ENCODE results near the gene VWA5B1. TPM values are rescaled to one million over a fixed set of nuclear protein-coding genes. Genes with fewer than 3 reads are reported as not detected.

VWA5B1 gene
- total RNA-seq, 1 donor from 2014 or later = not detected

DNA sequence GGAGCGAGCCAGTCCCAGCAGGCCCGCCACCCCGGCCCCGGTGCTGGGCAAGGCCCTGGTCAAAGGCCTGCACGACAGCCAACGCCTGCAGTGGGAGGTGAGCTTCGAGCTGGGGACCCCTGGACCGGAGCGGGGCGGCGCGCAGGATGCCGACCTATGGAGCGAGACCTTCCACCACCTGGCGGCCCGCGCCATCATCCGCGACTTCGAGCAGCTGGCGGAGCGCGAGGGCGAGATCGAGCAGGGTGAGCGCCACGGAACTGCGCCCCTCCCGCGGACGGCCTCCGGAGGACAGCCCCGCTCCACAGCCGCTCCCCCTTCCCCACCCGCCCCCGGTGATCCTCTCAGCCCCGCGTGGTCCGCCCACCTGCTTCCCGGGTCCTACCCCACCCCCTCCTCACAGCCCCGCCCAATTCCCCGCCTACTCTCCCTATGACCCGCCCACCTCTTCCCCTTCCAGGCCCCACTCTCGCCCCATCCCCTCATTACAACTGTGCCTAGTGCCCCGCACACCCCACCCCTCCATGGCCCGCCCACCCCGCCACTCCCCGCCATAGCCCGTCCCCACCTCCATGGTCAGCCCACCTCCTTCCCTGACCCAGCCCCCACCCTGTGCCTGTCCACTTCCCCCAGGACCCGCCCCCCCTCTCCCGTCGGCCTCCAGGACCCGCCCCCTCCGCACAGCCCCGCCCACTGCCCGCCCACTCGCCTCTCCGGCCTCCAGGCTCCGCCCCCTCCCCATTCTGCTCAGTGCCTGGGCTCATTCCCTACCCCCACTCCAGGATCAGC is 52.7 kb downstream of the VWA5B1 start:
- peak overlapping the region; percentile 28 for H3K4me3 Mint-ChIP-seq
- ChIA-PET POLR2A (interaction anchor here (1.0 kb wide), 1 partner anchor 21 kb away, joined by 3 read pairs; no protein-coding TSS in a partner anchor), CTCF (no interaction called here)
- H3K4me1 Mint-ChIP-seq = peaks cover 11% of the 10 kb centered on the region
- peaks cover 6% of the 10 kb centered on the region for H3K9me3 Mint-ChIP-seq
- no peaks in the 10 kb centered on the region for H3K36me3 Mint-ChIP-seq (ENCODE audit: low read depth)
- H3K27ac Mint-ChIP-seq = no peak overlapping the region
- TF ChIP-seq, protein P1, sequence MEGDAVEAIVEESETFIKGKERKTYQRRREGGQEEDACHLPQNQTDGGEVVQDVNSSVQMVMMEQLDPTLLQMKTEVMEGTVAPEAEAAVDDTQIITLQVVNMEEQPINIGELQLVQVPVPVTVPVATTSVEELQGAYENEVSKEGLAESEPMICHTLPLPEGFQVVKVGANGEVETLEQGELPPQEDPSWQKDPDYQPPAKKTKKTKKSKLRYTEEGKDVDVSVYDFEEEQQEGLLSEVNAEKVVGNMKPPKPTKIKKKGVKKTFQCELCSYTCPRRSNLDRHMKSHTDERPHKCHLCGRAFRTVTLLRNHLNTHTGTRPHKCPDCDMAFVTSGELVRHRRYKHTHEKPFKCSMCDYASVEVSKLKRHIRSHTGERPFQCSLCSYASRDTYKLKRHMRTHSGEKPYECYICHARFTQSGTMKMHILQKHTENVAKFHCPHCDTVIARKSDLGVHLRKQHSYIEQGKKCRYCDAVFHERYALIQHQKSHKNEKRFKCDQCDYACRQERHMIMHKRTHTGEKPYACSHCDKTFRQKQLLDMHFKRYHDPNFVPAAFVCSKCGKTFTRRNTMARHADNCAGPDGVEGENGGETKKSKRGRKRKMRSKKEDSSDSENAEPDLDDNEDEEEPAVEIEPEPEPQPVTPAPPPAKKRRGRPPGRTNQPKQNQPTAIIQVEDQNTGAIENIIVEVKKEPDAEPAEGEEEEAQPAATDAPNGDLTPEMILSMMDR (IDR thresholded peaks at IDR 0.05) = no peak
- ATAC-seq (ENCODE audit: low read depth) (peak; percentile 74), DNase-seq (no peak)
- intact Hi-C loops (cut with micrococcal nuclease) = no loop called here
- H3K27me3 Mint-ChIP-seq = peaks cover 22% of the 10 kb centered on the region

DNA sequence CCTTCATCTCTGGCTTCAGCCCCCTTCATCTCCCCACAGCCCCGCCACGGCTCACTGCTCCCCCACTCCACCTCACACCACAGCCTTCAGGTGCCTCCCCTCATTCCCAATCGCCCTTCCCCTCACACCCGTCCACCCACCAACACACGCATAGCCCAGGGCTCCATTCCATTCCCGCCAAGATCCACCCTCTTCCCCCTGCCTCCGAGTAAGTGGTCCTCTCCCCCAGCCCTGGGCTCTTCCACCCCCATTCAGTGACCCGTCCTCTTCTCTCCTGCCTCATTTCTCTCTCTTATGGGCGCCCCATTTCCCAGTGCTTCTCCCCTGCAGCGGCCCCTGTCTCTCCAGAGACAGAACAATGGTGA is 53.2 kb downstream of the VWA5B1 start:
- Mint-ChIP-seq H3K36me3 (ENCODE audit: low read depth) (no peaks in the 10 kb centered on the region), H3K9me3 (peaks cover 6% of the 10 kb centered on the region), H3K27ac (no peak overlapping the region), H3K4me1 (peaks cover 11% of the 10 kb centered on the region), H3K4me3 (peak overlapping the region; percentile 5), H3K27me3 (peaks cover 22% of the 10 kb centered on the region)
- POLR2A ChIA-PET = no interaction called here
- ATAC-seq (ENCODE audit: low read depth) = no peak
- TF ChIP-seq, protein P1 (IDR thresholded peaks at IDR 0.05) = no peak
- CTCF ChIA-PET = no interaction called here
- DNase-seq = no peak
- intact Hi-C loops (cut with micrococcal nuclease) = no loop called here

DNA sequence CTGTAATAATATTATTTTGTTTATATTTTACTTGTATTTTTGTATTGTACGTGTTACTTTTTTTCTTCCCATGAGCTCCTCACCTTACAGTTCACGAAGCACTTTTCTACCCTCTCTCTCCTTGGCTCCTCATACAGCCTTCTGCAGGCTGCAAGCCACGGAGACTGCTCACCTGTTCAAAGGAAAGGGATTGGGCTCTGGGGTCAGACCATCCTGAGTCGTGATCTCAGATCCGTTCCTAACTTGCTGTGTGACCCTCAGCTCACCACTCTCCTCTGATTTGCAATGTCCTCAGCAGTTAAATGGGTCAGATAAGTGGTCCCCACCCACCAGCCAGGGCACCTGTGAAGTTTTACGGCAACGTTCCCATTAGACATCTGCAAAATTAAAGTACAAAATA is 54.1 kb downstream of the VWA5B1 start:
- no peaks in the 10 kb centered on the region for H3K36me3 Mint-ChIP-seq (ENCODE audit: low read depth)
- TF ChIP-seq, protein P1 (IDR thresholded peaks at IDR 0.05) = no peak
- DNase-seq (no peak), ATAC-seq (ENCODE audit: low read depth) (no peak)
- ChIA-PET CTCF (no interaction called here), POLR2A (no interaction called here)
- H3K4me3 Mint-ChIP-seq = no peak overlapping the region
- intact Hi-C loops (cut with micrococcal nuclease) = no loop called here
- H3K27ac Mint-ChIP-seq = no peak overlapping the region
- peaks cover 24% of the 10 kb centered on the region for H3K27me3 Mint-ChIP-seq
- peaks cover 6% of the 10 kb centered on the region for H3K9me3 Mint-ChIP-seq
- H3K4me1 Mint-ChIP-seq = peaks cover 11% of the 10 kb centered on the region

DNA sequence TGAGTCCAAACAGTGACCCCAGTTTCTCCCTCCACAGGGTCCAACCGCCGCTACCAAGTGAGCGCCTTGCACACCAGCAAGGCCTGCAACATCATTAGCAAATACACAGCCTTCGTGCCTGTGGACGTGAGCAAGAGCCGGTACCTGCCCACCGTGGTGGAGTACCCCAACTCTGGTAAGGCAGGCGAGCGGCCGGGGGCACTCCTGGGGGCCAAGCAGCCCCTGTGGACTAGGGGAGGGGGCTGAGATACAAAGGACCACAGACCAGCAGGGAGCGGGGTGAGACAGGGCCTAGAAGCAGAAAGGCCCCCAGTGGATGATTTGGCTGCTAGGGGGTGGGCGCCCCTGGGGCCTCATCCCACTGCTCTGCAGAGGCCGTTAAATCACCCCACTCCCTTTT is 54.7 kb downstream of the VWA5B1 start:
- ATAC-seq (ENCODE audit: low read depth) (no peak), DNase-seq (no peak)
- TF ChIP-seq, protein P1 (IDR thresholded peaks at IDR 0.05) = no peak
- Mint-ChIP-seq H3K4me1 (peaks cover 11% of the 10 kb centered on the region), H3K4me3 (no peak overlapping the region), H3K36me3 (ENCODE audit: low read depth) (no peaks in the 10 kb centered on the region), H3K27me3 (peaks cover 24% of the 10 kb centered on the region), H3K9me3 (peaks cover 6% of the 10 kb centered on the region), H3K27ac (no peak overlapping the region)
- intact Hi-C loops (cut with micrococcal nuclease) = no loop called here
- POLR2A ChIA-PET = no interaction called here
- CTCF ChIA-PET = no interaction called here

DNA sequence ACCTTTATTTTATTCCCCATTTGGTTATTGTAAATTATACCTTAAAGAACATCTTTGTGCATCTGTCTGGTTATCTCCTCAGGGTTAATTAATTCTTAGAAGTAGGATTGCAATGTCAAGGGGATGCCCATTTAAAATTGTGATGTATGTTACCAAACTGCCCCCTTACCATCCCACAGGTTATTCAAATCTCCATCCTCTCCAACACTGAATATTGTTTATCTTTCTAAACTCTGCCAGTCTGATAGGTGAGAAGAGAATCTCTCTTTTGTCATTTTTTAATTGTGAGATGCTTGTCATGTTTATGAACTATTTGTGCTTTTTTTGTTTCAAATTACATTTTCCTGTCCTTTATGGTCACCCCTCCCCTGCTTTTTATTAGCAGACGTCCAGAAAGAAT is 55.8 kb downstream of the VWA5B1 start:
- Mint-ChIP-seq H3K4me1 (peaks cover 11% of the 10 kb centered on the region), H3K36me3 (ENCODE audit: low read depth) (no peaks in the 10 kb centered on the region), H3K4me3 (no peak overlapping the region), H3K9me3 (peaks cover 6% of the 10 kb centered on the region), H3K27me3 (peaks cover 26% of the 10 kb centered on the region), H3K27ac (no peak overlapping the region)
- ATAC-seq (ENCODE audit: low read depth) (no peak), DNase-seq (no peak)
- intact Hi-C loops (cut with micrococcal nuclease) = no loop called here
- TF ChIP-seq, protein P1 (IDR thresholded peaks at IDR 0.05) = no peak
- ChIA-PET POLR2A (no interaction called here), CTCF (no interaction called here)

Measured in activated B cell treated with CpG ODN at 0.5 μM for 24 hours (primary cell).